HG03280 (cell line): ENCODE measurements around the gene BAG5.
A peak's percentile ranks its signal among the peaks of the same experiment; 100 is the strongest.

ENCODE experiments used
- ATAC-seq: cut with Tn5 transposase; IDR thresholded peaks from one replicate; pipeline ENCODE4 v1.9.1; 2021; ENCODE audit warnings: mild to moderate bottlenecking, moderate library complexity; ENCODE audit not compliant: unreplicated experiment

Gene BAG5

GRCh38 chr14:103547455-103547940, 15.0 kb downstream of the BAG5 start:
- no peak for ATAC-seq

DNA sequence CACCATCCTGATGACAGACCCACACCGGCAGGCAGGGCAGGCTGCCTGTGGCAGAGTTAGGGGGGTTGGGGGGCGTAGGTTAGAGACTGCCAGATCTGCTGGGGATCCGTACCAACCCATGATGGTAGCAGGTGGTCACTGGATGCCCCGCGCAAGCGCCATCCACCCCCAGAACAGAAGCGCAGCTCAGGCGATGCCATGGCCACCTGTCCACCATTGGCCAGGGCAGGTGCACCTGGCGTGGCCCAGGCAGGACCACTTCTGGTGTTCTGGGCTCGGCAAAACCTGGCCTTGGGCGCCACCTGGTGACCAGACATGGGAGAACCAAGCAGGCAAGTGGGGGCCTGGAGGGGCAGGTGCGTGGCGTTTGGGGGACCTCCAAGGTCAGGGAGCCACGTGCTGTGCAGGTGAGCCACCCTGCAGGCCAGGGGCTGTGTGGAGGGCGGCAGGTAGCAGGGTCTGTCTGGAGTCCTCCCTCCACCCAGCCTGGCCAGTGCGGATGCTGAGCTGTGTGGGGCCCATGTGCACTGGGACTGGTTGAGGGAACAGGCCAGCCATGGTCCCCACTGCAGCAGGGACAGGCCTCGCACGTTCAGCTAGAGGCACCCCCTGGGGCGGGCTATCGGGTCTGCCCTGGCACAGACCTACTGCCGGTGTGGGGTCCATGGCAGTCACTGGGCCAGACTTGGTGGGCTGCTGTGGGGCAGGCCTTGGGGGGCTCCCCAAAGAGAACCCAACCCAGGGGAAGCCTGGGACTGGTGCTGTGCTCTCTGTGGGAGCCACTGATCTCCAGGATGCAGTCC, 15.6 kb downstream of the BAG5 start:
- peak; percentile 50 for ATAC-seq

- no peak for ATAC-seq
These were observed 16.4 kb downstream of the BAG5 start for GRCh38 chr14:103545915-103546651.

- ATAC-seq = no peak
These were observed 17.1 kb downstream of the BAG5 start for GRCh38 chr14:103545219-103545914.

DNA sequence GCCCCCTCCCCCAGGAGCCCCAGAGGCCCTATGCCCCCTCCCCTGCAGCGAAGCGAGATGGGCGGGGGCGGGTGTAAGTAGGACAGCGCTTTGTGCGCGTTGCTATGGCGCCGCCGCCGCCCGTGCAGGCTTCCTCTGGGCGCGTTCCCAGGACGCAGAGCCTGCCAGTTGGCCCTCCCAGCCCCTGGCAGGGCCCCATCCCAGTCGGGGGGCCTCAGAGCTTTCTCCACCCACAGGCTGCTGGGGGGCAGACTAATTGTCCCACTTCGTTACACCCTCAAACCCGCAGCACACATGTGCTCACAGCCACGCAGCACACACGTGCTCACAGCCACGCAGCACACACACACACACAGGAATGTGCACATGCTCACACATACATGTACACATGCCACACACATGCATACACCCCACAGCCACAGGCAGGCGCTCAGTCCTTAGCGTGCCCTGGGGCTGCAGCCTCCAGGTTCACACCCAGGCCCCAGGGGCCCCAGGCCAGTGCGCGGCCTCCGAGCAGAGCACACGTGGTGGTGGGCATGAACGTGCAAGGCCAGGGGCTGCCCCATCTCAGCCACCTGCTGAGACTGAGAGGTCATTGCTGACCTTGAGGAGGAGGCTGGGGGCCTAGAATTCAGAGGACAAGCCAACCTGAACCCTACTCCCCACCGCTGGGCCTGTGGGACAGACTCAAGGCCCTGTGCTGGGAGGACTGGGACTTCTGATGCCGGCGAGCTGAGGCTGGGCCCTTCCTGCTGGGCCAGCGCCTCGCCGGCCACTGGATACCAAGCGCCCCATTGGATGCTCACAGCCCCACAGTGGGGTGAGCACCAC, 17.9 kb downstream of the BAG5 start:
- ATAC-seq = no peak

GRCh38 chr14:103543721-103544387, 18.6 kb downstream of the BAG5 start:
- ATAC-seq = no peak

DNA sequence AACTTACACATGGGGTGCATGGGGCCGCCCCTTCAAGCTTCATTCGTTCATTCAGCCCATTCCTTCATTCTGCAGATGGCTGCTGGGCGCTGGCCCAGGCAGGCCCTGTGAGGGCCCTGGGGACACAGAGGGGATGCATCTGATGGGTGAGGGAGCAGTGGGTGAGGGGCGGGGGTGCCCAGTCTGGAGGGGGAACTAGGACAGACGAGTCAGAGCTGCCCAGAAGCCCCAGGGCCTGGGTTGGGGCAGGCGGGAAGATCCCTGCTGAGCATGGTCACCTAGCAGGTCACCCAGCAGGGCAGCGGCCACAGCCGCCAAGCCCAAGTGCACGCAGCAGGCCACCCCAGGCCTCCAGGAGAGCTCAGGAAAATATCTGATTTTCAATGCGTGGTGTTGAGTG, 19.3 kb downstream of the BAG5 start:
- no peak for ATAC-seq

DNA sequence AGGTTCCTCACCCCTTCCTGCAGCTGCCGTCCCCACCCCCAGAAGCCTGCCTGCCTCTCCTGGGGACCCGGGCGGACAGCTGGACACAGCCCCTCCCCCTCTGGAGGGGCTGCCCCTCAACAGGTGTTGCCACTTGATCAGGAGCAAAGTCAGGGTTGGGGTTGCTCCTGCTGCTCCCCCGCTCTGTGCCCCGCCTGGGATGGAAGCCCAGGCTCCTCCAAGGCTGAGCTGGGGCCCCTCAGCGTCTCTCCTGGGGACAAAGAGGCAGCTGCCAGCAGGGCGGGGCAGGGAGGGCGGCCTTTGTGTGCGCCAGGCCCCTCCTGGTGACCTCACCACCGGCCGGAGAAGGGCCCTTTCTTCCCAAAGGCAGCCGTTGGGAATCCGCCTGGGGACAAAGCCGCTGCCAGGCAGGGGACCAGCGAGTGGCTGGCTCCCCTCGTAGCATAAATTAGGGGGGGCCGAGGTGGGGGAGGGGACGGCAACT, 19.8 kb downstream of the BAG5 start:
- no peak for ATAC-seq

GRCh38 chr14:103541709-103542604, 20.5 kb downstream of the BAG5 start:
- ATAC-seq = no peak

GRCh38 chr14:103540821-103541708, 21.4 kb downstream of the BAG5 start:
- no peak for ATAC-seq

GRCh38 chr14:103539056-103539825, 23.2 kb downstream of the BAG5 start:
- ATAC-seq = no peak

- ATAC-seq = no peak
These were observed 24.0 kb downstream of the BAG5 start for GRCh38 chr14:103538291-103539055.

DNA sequence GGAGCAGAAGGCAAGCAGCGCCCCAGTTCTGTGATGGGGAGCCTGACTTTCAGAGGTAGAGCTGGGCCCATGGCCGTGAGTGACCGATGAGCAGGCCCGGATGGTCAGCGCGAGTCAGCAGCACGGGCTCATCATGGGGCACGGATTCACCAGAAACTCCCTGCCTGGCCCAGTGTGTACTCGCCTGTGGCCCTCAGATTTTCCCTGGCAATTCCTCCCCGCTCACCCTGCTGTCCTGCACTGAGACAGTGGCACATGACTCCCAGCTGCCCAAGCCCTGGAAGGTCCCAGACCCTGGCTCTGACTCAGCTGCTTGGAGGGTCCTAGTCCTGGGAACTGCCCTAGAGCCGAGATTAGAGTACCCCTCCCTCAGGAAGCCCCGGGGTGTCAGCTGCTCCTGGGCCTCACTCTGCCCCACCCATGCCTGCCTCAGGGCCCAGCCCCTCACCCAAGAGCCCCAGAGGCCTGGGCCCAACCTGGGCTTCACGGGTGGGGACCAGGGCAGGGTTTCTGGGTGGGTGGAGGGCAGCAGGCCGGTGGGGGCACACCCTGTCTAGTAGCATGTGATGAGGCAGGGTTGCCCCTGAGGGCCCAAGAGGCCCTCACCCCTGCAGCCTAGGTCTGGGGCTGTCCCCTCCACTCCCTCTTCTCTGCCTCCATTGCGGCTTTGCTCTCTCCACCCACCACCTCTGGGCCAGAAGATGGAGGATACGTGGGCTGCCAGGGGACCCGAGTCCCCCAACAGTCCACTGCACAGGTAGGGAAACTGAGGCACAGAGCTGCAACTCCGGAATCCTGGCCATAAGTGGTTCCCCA, 25.1 kb downstream of the BAG5 start:
- ATAC-seq = no peak

- no peak for ATAC-seq
These were observed 25.8 kb downstream of the BAG5 start for GRCh38 chr14:103536693-103537092.

- no peak for ATAC-seq
These were observed 26.4 kb downstream of the BAG5 start for GRCh38 chr14:103535891-103536565.
